ENCODE results near the gene CPSF4L.
"Not testable (repeated sequence)": the region's sequence is repeated elsewhere in the genome, so short reads cannot be mapped to it uniquely, and the experiment has no call there.

Gene CPSF4L, protein sequence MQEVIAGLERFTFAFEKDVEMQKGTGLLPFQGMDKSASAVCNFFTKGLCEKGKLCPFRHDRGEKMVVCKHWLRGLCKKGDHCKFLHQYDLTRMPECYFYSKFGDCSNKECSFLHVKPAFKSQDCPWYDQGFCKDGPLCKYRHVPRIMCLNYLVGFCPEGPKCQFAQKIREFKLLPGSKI

DNA sequence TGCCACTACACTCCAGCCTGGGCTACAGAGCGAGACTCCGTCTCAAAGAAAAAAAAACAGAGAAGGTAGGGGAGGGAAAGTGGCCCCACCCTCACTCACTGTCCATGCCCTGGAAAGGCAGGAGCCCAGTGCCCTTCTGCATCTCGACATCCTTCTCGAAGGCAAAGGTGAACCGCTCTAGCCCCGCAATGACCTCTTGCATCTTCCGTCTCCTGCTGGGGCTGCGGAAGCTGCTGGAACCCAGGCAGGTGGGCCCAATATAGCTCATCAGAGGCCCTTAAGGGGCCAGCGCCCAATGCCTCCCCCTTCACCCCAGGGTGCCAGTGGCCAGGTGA lies at the start of gene CPSF4L:
Gene CPSF4L (minus strand): TSS at position 264 of the 335 bp plus-strand sequence. CDS start 62 bp downstream, at position 202.
- no peak for DNase-seq

DNA sequence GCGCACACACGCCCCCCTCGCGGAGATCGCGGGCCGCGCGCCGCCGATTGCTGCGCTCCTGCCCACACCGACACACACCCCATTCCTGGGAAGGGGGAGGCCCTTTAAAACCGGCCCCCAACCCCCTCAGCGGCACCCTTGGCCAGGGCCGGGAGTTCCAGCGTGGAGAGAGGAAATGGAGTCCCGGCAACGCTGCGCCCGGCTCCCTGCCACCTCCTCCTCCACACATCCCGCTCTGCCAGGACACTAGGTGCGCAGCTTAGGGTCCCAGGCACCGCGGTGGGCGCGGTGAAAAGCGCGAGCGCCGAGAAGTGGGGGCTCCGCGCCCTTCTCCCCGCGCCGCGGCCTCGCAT lies 49.7 kb upstream of the CPSF4L start:
- DNase-seq, result no peak

DNA sequence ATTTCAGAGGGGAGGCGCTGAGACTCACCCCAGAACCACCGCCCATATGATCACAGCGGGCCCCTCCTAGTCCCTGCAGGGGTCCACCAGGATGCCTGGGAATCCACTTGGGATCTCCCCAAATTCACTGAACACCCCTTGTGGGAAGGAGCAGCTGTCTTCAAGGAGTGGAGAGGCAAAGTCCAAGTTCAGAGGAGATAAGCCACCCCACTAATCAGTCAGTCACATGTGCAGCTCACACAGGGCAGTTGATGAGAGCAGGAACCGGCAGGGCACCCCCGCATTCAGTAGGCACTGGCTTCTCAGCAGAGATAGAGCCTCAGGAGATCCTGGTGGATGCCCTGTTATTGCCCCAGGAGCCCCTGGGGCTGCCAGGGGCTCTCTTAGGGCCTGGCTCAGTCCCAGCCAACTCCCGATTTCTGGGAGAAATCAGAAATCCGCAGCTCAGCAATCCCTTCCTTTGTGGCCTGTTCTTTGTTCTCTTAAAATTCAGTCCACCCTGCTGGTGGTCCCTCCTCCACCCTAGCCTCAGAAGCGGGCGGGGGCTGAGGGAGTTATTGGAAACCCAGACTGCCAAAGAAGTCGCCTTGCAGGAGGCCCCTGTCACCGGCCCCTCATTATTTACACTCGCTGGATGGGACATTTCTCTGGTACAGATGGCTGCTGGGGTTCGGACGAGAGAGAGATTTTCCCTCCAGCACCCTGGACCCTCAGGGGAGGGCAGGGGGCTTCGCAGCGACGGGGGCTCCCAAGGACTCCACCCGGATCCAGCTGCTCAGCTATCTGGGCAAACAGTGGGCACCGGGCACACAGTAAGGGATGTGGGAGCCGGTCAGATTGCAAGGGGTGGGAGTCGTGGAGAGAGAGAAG lies 48.3 kb upstream of the CPSF4L start:
- peak; percentile 96 for DNase-seq

DNA sequence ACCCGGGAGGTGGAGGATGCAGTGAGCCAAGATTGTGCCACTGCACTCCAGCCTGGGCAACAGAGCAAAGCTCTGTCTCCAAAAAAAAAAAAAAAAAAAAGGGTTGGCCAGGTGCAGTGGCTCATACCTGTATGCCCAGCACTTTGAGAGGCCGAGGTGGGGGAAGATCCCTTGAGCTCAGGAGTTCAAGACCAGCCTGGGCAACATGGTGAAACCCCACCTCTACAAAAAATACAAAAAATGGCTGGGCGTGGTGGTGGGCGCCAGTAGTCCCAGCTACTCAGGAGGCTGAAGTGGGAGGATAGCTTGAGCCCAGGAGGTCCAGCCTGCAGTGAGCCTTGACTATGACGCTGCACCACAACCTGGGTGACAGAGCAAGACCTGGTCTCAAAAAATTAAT lies 47.3 kb upstream of the CPSF4L start:
- not testable (repeated sequence) for DNase-seq

DNA sequence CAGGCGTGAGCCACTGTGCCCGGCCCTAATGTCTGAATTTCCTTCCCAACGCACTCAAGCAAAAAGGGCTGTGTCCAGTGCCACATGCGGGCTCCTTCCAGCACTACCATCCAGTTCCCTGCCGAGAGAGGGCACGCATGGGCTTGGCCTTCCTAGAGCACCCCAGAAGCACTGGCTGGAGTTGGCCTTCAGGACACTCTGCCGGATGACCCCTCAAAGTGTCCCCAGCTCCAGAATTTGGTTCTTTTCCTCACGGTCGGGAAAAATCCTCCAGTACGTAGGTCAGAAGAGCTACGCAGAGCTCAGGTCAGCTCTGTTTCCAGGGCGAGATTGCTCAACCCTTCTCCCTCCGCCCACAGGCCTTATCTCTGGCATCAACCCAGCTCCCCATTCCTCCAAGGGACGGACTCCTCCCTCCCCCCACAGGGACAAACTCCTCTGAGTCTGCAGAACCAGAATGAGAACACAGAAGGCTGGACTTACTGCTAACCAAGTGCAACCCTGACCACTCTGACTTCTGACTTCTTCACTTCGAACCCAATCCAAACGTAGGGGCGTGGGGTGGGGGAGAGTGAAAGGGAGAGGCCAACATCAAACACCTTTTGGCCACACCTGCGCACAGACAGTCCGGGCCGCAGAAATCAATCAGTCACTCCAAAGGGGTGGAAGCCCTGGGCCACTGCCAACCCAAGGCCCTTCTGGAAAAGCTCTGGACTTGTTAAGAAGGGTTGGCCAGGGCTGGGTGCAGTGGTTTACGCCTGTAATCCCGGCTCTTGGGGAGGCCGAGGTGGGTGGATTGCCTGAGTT lies 46.5 kb upstream of the CPSF4L start:
- peak; percentile 77 for DNase-seq

DNA sequence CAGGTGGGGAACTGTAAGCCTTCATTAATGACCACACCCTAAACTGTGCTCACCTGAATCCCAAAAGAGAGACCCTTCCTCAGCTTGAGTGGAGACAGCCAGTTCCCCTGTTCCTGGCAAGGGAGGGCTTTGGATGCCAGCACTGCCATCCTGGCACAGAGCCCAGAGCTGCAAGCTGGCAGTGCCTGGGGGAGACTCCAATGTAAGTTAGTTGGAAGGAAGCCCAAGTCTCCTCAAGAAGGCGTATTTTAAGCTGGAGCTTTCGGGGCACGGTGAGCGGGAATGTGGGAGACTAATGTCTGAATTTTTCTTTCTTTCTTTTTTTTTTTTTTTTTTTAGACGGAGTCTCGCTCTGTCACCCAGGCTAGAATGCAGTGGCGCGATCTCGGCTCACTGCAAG lies 45.5 kb upstream of the CPSF4L start:
- peak; percentile 42 for DNase-seq

DNA sequence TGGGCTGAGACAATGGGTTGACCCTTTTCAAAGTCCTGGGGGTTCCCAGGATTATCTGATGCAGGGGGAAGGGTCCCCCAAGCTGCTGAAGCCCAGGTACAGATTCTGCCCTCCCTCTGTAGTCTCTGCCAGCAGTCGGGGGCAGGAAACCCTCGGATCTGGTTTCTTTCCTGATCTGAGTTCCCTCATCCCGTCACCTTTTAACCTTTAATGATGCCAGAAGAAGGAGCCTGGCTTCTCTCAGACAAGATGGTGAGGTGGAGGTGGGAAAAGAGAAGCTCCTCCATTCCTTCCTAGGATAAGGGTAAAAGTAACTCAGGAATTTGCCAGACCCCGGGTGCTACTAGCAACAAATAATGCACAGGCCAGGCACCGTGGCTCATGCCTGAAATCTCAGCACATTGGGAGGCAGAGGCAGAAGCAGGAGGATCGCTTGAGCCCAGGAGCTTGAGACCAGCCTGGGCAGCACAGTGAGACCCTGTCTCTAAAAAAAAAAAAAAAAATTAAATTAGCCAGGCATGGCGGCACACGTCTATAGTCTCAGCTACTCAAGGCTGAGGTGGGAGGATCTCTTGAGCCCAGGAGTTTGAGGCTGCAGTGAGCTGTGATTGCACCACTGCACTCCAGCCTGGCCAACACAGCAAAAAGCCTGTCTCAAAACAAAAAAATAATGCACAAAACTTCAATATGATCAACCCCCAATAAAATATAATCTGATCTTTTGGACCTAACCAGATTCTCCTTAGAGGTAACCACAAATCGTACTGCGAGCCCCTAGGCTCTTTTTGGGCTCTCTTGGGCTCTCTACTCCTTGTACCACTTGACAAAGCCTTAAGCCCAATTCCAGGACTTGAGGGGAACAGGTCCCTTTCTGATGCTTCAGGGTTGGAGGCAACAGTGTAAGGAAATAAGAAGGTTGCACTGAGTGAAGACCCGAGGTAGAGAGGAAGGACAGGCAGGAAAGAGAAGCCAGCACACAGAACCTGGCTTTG lies 44.5 kb upstream of the CPSF4L start:
- DNase-seq, result no peak

DNA sequence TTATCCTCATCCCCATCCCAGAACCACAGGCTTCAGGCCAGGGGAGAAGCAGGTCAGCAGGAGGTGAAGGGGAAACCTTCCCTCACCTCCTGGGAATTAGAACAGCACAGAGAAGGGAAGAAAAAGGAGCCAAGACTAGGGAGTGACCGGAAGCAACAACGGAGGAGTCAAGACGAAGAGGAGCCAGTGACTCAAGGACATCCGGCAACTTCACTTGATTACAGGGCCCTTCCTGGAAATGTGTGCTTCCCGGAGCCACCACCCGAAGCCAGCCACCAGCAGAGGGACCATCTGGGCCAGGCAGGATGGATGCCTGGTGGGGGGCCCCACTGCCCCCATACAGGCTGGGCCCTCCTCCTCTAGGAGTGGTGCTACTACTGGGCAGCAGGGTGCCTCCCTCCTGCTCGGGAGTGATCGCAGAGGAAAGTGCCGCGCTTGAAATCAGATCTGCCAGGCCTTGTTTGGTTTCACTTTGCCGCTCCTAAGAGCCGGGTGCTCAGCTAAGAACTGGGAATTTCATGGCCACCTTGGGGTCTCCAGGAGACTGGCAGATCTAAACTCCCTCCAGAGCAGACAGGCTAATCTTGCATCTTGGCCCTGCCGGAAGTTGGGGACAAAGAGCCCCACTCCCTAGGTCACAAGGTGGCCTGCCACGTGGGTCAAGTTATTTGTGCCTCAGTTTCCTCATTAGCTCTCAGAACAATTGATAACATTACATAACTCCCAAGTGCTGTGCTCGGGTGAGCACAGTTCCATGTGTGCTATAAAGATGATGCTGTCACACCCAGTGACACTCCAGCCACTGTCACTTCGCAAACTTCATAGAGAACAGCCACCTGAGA lies 43.5 kb upstream of the CPSF4L start:
- peak; percentile 59 for DNase-seq

DNA sequence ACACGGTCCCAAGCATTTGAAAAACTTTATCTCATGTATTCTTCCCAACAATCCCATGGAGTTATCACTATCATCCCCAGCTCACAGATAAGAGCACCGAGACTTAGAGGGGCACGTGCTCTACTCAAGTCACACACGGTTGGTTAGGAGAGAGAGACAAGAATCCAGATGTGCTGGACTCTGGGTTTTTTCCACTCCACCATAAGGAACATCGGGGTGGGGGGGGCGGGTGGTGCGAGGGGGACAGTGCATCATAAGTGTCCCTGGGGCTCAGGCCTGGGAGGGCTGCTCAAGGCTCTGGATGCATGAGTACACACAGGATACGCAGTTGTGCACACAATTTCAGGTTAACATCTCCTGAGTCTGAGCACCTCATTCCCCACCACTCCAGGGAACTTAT lies 42.8 kb upstream of the CPSF4L start:
- no peak for DNase-seq

DNA sequence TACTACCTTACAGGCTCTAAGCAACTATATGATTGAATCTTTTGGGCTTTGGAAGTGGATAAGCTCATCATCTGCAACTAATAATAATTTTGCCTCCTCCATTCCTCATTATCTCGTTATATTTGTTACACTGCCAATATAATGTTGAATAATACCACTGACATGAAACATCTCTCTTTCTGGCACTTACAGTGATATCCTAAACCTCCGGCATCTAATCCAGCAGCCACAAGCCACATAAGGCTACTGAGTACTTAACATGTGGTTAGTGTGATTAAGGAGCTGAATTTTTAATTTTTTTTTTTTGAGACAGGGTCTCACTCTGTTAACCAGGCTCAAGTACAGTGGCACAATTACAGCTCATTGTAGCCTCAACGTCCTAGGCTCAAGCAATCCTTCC lies 40.5 kb upstream of the CPSF4L start:
- peak; percentile 48 for DNase-seq

DNA sequence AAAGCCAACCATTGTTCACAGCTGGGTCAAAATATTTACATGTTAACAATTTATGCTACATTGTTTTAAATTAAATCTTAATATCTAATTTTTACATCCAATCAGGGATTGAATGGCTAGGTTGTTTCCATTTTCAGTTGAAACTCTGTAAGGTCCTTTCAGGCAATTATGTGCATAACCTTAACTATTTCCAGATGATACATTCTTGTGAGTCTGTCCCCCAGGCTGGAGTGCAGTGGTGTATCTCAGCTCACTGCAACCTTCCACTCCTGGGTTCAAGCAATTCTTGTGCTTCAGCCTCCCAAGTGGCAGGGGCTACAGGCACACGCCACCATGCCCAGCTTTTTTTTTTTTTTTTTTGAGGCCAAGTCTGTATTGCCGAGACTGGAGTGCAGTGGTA lies 39.7 kb upstream of the CPSF4L start:
- DNase-seq, result no peak

DNA sequence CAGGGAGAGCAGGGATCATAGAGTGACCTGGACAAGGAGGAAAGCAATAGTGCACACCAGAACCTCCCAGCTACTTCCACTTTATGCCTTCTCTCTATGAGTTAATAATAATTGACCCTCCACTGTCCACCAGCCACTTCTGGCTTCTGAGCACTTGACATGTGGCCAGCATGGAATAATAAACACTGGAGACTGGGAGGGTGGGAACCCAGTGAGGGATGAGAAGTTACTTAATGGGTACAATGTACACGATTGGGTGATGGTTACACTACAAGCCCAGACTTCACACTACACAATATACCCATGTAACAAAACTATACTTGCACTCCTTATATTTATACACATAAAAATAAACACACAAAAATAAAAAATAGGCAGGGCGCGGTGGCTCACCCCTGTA lies 38.7 kb upstream of the CPSF4L start:
- no peak for DNase-seq

DNA sequence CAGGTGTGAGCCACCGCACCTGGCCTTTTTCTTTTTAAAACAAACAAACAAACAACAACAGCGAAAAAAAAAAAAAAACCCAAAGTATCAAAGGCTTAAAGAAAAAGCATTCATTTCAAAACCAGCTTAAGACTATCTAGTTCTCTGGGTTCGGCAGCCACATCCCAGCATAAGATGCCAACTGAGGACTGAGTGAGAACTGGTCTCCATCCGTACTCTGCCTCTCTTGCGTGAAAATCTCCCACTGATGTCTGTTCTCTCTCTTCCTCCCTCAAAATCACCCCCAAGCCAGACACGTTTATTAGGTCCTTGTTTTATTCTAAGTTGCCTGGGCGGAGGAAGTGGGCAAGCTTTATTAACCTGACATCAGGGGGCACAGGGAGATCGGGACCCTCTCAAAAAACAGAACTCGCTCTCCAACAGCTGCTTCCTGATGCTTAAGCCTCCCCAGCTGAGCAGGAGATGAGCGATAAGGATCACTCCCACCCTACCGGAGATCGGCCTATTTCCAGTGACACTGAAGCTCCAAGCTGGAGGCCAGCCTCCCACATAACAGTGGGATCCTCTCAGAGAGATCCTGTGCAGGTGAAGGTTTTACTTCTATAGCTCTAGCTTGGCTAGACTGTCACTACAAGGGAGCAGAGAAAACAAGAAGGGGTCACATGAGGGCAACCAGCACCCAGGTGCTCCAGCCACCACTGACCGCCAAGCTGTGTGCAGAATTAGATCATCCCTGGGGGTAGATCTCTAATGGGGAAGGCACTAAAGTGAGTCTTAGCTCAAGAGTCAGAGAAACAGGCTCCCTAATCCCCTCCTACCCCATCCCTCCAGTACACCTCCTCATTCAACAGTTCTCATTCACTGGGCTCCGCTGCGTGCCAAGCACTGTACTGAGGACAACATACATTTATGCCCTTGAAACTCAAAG lies 36.5 kb upstream of the CPSF4L start:
- no peak for DNase-seq

DNA sequence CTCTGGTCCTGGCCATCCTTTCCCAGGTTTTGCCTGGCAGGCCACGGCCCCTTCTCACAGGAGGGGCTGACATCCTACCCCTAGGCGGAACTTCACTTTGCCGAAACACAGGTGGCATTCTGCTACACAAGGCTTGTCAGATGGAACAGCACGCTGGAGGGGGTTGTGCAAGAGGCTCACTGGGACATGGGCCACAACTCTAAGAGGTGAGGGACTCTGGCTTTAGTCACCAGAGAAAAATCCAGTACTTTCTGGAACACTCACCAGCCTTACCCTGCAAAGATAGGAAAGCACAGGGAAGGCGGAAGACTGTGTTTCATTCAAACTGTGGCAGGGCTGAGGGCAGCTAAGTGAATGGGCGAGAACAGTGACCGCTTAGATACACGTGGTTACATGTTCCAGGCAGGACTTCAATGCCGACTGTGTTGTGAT lies 31.8 kb upstream of the CPSF4L start:
- no peak for DNase-seq

DNA sequence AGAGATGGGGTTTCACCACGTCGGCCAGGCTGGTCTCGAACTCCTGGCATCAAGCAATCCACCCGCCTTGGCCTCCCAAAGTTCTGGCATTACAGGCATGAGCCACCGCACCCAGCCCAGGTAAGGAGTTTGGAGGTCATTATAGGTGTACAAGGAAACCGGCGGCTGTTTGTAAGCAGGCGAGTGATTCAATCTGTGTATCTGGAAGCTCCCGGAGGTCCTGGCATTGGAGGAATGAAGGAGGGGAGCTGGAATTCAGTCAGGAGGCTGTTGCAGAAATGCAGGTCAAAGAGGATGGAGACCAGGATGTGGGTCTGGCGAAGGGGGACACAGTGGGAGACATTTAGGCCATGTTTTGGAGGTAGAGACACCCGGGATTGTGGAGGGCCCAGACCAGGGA lies 31.4 kb upstream of the CPSF4L start:
- DNase-seq, result no peak

DNA sequence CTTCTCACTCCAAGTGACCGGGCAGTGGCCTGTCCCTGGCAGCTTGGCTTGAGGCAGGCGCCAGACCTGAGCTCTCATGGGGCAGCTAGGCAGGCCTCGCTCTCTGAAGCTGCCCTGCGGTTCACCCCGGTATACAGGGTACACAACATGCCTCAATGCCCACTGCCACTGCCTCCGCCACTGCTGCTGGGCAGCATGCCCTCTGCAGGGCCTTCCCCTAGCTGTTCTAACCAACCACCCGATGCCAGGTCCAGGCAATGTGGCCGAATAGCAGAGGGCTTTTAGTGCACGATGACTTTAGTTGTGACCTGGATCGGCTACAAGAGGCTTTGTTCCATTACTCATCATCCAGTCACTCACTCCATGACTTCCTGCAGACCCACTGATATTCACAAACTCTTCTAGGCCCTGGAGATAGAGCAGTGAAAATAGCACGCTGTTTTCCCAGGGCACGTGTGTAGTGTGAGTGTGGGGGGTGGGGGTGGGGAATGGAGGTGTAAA lies 30.4 kb upstream of the CPSF4L start:
- DNase-seq, result no peak

DNA sequence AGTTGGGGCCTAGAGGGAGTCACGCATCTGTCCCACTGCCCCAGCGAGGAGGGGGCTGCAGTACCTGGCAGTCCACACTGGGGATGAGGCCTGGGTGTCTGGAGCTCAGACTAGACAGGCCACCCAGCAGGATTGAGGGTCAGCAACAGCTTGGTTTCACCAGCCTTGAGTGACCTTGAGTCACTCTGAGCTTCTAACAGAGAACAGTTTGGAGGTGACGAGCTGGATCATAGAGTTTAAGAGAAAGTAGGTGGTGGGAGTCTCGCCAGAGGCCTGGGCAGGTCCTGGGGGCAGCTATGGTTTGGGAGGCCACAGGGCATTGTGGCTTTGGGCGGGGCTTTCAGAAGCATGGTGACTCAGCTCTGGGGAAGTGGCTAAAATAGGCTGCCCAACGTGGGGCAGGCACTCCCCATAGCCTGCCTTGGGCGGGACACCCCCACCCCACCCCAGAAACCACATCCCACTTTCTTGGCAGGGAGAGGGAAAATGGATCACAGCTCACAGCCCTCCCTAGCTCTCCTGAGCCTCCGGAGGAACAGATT lies 29.7 kb upstream of the CPSF4L start:
- DNase-seq, result peak; percentile 83

DNA sequence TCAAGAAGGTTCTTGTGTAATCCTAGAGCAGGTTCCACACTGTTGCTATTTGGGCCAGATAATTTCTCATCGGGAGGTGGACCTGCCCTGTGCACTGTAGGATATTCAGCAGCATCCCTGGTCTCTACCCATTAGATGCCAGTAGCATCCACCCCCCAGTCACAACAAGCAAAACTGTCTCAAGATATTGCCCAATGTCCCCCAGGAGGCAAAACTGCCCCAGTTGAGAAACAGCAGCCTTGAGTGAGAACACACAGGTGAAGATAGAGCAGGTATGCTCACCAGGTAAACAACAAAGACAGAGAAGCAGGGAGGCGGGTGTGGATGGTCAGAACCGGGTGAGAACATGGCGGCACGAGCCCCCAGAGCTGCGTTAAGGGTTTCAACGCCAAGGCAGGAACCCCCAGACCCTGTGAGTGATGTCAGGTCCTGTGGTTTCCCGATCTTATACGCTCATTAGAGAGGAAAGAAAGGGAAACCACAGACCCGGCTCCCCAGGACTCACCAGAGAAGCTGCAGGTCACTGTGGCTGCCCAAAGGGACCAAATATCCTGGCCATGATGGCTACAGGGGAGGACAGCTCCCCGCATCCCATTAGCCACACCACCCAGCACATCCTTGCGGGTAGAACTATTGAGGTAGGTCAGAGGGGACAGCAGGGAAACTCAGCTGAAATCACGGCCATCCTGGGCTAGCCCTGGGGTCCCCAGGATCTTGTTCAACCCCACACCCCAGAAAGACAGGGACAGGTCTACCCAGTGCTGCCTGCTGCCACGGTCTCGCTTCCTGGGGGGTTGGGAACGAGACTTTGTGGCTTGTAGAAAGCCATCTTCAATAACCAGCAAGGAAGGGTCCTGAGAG lies 28.9 kb upstream of the CPSF4L start:
- no peak for DNase-seq

Data from hematopoietic multipotent progenitor cell treated with erythropoietin and hydrocortisone succinate and interleukin-3 and kit ligand, for 8 days (in vitro differentiated cells).